Heart left ventricle (tissue), 13 donors: ENCODE results near the gene MYO1G.

Source experiments
- POLR2A ChIP-seq, 2 donors: fragments of 450-650 bp; IDR thresholded peaks; one replicate each; pipeline ENCODE4 v1.6.1; 2017; ENCODE audit warnings: antibody characterized with exemption in 2 of 2, mild to moderate bottlenecking in 2 of 2, moderate library complexity in 2 of 2
- TF ChIP-seq, protein P1 (sequence below), 12 donors: fragments of 200-600 bp; sonication (generic) in 4 of 12; IDR thresholded peaks; one replicate each; pipeline versions ENCODE4 v1.5.0 to v1.8.0; 2018 to 2022; ENCODE audit warnings: antibody characterized with exemption in 12 of 12, mild to moderate bottlenecking in 5 of 12
- donor health status: ischemic (EF 13 %, LVEDD 7.1; RV severe dilation, severe dysfunction).
- donor health status: DM: no; HTN: yes; CAD: no.
- donor health status: DM: no; HTN: no; CAD: no.
- donor health status: ischemic (EF 25% LVEDD 6.9; RV normal size, moderate dysfunction).
- donor health status: ischemic (EF 25% LVEDD 5.7; RV mildly dilated, moderate dysfunction).
- donor health status: ischemic (EF 35%, LVEDD 5.7; RV mildly dilated, moderate dysfunction).
- donor health status: nonischemic (EF 11% LVEDD 7.7; RV severe dilation, severe dysfunction).
- donor health status: DM: yes; HTN: yes; CAD: no.
- donor health status: PGD.
- donor health status: ischemic (EF 29% LVEDD 5.4; RV normal size, mild dysfunction).
- donor health status: nonischemic (EF 23%, LVEDD 6.1; RV moderate dilation, normal function).

DNA sequence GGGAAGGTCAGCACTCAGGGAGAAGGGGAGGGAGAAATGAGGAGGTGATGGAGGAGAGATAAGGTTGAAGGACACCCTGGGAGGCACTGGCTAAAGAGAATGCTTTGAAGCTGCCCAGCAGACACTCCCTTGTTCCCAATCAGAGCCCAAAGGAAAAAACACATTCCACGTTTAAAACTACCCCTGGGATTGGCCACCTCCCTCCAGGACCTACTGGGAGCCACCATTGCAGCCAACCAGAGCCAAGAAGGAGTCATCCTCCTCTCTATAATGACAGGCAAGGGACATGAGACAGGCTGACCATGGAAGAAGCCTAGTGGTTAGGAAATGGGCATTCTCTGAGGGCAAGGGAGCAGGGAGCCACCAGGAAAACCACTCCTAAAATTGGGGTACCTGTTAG is 43.8 kb downstream of the MYO1G start:
- TF ChIP-seq, protein P1, sequence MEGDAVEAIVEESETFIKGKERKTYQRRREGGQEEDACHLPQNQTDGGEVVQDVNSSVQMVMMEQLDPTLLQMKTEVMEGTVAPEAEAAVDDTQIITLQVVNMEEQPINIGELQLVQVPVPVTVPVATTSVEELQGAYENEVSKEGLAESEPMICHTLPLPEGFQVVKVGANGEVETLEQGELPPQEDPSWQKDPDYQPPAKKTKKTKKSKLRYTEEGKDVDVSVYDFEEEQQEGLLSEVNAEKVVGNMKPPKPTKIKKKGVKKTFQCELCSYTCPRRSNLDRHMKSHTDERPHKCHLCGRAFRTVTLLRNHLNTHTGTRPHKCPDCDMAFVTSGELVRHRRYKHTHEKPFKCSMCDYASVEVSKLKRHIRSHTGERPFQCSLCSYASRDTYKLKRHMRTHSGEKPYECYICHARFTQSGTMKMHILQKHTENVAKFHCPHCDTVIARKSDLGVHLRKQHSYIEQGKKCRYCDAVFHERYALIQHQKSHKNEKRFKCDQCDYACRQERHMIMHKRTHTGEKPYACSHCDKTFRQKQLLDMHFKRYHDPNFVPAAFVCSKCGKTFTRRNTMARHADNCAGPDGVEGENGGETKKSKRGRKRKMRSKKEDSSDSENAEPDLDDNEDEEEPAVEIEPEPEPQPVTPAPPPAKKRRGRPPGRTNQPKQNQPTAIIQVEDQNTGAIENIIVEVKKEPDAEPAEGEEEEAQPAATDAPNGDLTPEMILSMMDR (IDR thresholded peaks at IDR 0.05), result no peak
- no peak for TF ChIP-seq POLR2A (IDR thresholded peaks at IDR 0.05)
